ENCODE results near the gene LHFPL2.

Gene LHFPL2

DNA sequence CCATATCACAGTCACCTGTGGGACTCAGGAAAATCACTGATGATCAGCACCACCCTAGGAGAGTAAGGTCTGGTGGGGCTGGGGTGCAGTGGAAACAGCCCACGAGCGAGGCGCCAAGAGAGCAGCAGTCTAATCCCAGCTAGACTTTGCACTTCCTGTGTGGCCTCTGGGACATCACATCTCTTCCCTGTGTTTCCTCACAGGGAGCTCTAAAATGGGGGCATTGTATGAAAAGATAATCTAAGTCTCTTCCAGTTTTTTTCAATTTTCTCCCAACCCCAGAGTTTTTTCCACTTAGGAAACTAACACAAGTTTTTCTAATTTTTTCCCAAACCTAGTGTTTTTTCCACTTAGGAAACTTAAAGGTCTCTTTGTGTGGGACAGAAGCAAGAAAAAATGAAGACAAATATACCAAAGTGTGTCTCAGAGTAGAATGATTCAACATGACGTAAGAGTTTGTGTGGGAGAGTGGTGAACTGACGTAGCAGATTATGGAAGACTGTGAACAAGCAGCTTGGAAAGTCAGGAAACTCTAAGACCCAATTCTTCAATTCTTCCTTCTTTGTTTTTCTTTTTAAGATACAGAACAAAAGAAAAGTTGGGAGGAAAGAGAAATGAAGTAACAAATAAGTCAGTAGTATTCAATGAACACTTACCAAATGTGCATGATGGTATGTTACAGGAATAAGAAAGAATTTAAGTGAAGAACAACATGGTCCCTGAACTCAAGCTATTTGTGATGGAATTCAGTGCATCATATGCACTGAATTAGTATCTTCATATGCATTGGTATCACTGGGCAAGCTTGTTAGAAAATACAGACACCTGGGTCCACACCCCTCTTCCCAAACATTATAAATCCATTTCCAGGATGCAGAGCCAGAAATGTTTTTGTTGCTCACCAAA, 51.3 kb downstream of the LHFPL2 start:
- no peak for DNase-seq (ENCODE audit: low read depth in 4 of 4, low spot score in 1 of 4)

DNA sequence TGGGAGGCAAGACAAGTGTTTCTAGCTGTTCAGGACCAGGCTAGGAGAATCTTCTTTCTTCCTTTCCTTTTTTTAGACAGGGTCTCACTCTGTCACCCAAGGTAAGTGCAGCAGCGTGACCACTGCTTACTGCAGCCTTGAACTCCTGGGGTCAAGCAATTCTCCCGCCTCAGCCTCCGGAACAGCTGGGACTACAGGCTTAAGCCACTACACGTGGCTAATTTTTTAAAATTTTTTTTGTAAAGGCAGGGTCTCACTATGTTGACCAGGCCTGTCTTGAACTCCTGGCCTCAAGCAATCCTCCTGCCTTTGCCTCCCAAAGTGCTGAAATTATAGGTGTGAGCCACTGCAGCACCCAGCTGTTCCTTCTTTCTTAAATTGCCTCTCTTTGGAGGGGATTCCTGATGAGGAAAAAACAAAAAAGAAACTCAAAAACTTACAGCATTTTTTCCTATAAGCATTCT, 53.1 kb downstream of the LHFPL2 start:
- DNase-seq (ENCODE audit: low read depth in 4 of 4, low spot score in 1 of 4): no peak

DNA sequence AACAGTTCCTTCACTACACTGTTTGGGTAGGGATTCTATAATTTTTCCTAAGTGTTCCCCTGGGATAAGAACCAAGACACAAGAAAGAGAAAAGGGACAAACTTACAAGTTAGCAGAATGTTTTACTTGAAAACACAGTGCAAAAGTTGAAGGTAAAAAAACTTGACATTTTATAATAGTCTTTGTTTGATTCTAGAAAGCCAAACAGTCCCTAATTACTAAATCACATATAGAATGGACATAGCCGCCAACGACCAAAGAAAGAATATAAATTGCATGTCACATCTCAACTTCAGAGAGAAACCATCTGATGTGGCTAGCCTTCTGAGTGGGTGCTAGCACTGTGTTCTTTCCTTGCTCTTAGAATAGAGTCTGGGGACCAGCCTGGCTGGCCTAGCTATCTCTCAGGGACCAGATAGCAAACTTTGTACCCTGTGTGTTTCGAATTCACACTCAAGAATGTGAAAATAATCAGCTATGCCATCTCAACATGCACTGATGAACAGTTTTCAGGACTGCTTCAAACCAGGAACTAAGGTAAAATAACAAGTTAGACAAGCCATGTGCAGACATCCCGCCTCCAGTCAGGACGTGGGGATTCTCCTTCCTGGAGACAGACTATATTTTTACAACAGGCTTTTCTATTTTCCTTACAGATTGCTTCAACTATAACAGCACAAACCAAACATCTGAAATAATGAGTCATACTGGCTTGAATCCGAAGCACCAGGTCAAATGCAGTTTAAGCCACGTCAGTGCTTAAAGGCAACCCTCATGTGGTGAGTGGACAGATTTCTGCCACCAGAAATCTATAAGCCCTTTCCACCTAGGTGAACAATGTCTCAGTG, 53.7 kb downstream of the LHFPL2 start:
- DNase-seq (ENCODE audit: low read depth in 4 of 4, low spot score in 1 of 4): no peak

DNA sequence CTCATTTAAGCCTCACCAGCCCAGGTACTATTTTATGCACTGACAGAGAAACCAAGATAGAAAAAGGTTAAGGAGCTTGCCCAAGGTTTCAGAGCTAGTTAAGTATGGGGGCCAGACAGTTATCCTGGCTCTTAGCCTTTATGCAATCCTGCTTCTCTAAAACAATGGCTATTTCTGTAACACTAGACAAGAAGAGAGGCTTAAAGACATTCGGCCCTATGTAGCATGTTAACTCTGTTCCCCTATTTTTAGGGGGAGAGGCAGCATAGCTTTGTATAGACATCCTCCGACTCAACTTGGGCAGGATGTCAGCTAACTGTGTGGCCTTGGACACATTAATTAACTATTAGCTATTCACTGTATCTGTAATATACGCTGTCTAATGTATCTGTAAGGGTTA, 54.6 kb downstream of the LHFPL2 start:
- DNase-seq (ENCODE audit: low read depth in 4 of 4, low spot score in 1 of 4): no peak

DNA sequence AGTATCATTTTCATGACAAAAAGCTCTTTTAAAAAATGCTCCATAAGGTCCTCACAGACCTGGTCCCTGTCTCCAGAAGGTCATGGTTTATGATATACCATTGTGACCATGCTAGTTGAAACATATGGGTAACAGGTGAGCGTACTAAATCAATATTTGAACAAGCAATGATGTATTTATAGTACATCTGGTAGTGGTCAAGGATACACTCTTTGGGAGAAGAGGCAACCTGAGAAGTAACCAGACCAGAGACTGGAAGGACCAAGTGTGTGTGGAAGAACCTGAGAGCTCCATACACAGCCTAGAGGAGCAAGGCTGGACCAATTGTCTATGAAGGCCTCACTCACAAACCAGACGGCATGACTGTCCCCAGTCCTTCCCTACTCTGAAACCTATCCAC, 55.1 kb downstream of the LHFPL2 start:
- DNase-seq (ENCODE audit: low read depth in 4 of 4, low spot score in 1 of 4): no peak

DNA sequence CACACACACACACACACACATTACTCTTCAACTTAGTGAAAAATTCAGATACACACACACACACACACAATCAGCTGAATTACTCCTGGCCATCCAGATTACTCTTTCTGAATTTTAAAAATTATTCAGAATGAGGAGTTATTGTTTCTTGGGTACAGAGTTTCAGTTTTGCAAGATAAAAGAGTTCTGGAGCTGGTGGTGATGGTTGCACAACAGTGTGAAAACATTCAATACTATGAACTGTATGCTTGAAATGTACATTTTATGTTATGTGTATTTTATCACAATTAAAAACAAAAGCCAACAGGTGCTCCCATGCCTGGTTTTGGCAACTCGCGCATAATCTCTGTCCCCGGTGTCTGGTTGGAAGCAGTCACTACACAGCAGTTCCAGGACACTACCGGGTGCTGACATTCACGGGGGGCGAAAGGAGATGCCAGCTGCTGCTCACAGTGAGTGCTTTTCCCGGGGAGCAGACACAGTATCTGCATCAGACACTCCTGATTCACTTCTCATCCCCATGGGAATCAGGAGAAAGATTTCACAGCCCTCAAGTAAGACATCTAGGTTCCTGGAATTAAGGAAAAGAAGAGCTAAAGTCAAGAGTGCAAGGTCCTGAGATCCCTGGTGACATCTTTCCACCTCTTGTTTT, 55.7 kb downstream of the LHFPL2 start:
- no peak for DNase-seq (ENCODE audit: low read depth in 4 of 4, low spot score in 1 of 4)

DNA sequence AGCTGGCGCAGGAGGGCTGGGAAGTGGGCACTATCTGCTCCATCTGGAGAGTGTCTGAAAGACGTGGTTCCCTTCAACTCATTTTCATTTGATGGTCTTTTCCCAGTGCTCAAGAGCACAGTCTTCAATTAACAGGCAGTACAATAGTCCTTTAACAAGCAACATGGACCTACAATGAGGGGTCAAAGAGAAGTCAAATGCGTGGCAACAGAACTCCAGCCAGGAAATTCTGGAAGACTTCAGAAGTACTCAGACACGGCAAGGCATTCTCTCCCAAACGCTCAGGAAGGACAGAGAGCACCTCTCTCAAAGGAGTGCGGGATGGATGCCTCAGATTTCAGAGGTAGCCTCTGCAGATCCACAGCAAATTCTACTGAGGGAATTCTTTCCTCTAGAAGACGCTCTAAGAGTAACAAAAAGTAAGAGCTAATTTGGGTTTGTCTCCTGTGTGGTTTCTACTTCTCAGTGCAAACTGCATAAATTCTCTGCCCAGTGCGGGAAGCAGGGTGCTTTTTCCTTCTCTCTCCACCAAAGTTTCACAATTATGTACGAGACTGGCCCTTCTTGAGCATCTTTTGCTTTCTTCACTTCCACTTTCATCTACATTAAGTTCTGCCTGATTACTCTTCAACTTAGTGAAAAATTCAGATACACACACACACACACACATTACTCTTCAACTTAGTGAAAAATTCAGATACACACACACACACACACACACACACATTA, 56.4 kb downstream of the LHFPL2 start:
- no peak for DNase-seq (ENCODE audit: low read depth in 4 of 4, low spot score in 1 of 4)

DNA sequence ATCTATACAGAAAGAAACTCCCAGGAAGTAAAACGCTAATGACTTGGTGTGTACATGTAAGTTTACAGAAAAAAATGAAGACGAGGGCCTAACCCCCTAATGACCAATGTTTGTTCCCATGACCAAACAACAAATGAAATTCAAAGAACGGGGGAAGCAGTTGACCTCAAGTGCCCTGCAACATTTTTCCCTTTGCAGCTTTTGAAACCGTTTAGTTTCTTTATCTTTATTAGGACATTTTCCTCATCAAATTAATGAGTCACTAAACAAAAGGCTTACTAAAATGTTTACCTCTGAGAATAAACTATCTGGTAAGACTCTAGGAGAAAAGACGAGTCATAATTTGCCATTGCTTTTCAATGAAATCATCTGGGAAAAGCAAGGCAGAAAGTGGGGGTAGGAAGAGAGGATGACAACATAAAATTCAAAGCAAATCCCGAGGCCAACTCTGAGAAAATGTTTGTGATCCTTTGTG, 57.4 kb downstream of the LHFPL2 start:
- DNase-seq (ENCODE audit: low read depth in 4 of 4, low spot score in 1 of 4): no peak

DNA sequence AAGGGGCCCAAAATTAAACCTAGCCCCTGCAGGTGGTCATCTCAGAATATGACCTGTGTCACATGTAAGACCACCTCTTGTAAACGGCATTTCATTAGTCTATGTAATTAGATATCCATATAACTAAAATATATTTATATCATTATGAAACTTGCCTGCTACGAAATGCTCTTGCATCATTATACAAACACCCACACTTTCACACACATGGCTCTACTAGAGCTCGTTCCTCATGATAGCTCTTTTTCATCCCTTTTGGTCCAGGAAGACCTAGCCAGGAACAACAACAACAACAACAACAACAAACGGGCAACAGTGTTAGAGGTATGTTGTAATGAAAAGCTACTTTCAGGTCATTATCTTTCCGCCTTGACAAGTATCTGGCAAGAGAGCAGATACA, 58.6 kb downstream of the LHFPL2 start:
- DNase-seq (ENCODE audit: low read depth in 4 of 4, low spot score in 1 of 4): no peak

DNA sequence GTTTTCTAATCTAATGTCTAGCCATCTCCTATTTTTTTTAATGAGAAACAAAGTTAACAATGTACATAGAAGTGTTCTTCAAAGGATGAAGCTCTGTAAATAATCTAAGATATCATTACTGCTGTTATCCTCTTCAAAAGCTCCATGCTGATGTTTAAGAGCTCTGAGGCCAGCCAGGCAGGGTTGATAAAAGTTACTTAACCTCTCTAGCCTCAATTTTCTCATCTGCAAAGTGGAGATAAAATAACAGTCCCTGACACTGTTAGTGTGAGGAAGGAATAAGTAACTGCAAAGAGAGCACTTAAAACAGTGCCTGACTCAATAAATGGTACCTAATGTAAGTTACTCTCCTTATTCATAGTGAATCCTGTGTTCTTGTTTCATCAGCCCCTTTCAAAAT, 60.1 kb downstream of the LHFPL2 start:
- no peak for DNase-seq (ENCODE audit: low read depth in 4 of 4, low spot score in 1 of 4)

DNA sequence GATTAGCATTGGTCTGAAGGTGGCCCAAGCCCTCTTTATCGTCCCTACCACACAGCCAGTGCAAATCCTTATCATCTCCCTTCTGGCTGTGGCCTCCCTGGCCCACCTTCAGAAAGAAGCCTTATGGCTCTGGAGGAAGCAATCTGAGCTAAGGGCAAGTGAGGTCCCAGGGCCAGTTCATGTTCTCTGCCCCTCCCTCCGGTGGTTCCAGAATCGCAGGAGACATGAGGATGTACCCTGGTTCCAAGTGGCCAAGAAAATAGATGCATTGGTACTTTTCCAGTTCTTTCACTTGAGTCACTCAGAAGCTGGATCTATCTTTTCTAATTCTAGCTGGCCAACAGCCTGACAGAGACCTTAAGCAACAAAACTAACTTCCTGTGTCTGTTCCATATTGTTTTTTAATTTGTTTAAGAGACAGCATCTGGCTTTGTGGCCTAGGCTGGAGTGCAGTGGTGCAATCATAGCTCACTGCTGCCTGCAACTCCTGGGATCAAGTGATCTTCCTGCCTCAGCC, 60.7 kb downstream of the LHFPL2 start:
- DNase-seq (ENCODE audit: low read depth in 4 of 4, low spot score in 1 of 4): no peak

DNA sequence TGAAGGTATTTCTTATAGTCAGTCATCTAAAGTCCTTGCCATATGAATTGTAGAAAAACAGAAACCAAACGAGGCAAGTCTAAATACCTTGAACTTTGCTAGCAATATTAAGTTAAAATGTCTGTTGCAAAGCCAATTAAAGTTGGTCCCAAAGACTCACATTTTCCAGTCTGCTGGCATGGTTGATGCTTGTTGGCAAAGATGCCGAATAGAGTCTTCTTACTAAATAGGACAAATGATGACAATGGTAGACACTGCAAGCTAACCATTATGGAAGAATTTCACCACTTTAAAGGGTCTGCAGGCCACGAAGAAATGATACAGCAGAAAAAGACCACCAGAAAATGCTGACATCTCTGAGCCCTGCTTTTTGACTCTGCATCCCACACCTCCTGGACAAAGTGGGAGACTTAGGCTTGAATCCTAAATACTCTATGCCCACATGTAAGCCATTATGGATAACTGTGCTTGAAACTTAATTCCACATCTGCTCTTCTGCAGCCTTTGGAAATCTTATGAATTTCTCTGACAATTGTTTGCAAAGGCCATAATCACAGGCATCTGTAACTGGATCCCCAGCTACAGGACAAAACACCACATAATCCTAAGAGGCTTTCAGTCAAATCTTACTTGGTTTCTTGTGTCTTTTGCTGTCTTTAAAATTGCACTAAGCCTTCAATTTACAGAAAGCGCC, 61.3 kb downstream of the LHFPL2 start:
- DNase-seq (ENCODE audit: low read depth in 4 of 4, low spot score in 1 of 4): no peak

DNA sequence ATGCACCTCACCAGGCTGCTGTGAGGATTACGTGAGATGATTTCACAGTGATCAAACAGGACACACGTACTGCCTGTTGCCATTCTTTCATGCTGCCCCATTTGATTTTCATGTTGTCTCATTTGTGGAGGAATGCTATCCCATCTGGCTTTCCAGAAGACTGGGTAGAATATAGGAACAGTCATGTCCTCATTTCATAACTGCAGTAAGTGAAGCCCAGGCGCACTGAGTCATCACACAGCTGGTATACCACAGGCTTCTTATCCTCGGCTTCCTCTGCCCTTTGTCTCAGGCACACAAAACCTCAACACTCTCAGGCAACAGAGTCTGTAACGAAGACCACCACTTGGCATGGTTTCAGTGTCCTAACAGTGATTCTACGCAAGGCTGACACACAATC, 62.3 kb downstream of the LHFPL2 start:
- no peak for DNase-seq (ENCODE audit: low read depth in 4 of 4, low spot score in 1 of 4)

DNA sequence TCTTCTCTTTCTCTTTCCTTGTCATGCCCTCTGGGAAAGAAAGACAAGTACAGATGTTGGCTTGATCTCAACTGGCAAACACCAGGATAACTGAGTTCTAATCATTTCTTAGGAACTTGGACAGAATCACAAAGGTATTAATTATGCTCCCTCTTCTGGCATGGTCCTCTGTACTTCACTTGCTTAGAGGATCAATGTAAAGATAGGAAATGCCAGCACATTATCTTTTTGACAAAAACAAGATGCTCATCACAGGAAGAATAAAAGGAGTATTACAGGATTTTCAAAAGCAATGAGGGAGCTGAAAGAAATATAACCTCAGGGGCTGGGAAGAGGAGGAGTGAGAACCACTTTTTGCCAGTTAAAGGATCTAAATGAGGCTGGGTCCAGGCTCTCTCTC, 70.6 kb downstream of the LHFPL2 start:
- DNase-seq (ENCODE audit: low read depth in 4 of 4, low spot score in 1 of 4): no peak

DNA sequence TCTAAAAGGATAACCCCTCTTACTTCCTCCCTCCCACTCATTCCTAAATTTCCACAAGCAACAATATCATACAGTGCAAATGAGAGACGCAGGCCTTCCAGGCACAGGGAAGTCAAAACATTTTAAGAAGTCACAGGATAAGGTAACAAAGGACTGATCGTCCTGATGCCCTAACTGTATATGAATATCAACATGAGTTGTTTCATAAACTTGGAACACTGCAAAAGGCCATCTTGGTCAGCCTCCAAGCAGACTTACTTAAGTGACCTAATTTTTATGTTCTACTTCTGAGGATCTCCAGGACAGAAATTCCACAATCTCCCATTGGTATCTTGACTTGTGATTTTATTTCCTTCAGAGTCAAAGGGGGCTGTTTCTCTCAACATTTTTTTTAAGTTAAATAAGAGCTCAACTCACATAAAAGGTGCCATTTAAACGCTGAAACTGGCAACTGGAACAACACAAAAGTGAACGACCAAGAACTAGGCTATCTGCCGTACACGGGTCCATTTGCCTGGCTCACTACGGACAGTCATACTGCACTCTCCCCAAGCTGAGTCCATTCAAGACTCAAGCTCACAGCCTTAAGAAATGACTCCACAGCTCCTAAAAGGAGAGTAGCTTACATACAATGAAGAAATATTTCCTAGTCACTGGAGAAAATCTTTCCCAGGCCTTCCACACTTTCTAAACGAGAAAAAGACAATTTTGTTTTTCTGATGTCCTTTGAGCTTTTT, 71.3 kb downstream of the LHFPL2 start:
- DNase-seq (ENCODE audit: low read depth in 4 of 4, low spot score in 1 of 4): no peak

DNA sequence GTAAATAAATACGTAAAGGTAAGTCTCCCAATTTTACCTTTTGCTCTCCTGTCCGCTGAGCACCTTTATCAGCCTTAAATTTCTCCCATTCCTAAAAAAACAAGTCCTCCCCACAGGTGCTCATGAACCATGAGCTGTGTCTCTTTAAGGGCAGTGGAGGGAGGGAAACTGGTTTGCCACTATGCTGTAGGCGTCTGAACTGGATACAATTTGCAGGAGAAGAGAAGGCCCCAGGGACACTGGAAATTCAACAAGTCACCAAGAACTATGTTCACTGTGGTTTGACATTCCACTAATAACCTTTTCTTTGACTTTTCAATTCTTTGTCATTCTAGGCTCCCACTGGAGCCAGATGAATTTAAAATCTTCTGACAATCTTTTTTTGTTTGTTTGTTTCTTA, 72.2 kb downstream of the LHFPL2 start:
- no peak for DNase-seq (ENCODE audit: low read depth in 4 of 4, low spot score in 1 of 4)

DNA sequence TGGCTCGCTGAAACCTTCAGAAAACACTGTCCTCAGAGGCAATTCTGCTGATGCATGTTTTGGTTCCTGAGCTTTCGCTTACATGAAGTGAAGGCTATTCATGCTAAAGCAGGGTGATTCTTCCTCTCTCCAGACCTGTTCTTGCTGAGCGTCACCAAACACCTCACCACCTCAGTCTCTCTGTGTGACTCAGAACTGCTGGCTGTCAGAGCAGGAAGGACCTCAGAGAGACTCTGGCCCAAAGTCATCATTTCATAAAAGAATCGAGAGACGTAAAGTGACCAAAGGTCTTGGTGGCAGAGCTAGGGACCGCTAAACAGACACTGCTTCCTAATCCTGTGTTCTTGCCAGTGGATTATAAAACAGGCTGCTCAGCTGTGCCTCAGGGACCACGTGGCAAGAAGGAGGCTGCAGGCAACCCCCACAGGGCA, 73.8 kb downstream of the LHFPL2 start:
- no peak for DNase-seq (ENCODE audit: low read depth in 4 of 4, low spot score in 1 of 4)

DNA sequence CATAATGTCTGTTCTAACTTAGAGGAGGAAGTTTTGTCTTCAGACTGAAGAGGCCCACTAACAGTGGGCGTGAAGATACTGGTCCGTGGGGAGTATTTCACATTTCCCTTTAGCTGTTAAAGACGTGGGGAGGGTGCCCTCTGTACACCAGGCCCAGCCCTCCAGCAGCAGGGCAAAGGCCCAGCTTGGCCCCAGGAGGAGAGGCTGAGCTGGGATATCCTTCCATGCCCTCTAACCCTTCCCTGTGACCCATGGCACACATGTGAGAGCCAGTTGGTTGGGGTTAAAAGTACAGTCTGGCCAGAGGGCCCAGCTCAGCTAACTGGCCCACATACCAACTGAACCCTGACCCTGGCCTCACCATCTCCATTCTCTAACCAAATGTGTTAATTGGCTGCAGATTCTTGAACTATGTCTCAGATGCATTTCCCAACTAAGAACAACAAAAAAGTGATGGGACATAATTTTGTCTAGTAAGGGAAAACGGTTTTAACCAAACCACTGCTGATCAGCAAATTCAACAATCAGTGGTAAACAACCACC, 74.4 kb downstream of the LHFPL2 start:
- no peak for DNase-seq (ENCODE audit: low read depth in 4 of 4, low spot score in 1 of 4)

DNA sequence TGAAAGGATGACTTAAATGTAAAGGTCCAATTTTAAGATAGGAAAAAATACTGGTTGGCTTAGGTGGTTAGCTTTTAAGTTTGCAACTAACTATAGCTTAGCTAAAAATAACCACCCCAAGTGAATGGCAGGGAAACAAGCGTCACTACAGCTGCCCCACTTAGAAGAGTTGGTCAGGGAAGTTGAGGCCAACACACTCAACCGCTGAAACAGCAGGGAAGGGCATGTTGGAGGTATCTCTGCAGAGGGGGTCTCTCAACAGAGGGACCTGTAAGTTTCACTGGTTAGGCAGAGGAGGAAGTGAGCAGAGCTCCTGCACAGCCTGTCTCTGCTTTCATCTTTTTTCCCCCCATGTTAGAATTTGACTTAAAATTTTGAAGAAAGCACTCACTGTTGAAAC, 75.3 kb downstream of the LHFPL2 start:
- no peak for DNase-seq (ENCODE audit: low read depth in 4 of 4, low spot score in 1 of 4)
